RWPE1 (cell line): ENCODE data around the gene PTPRD.

Source experiments
- CTCF ChIA-PET: fragments of 350-600 bp; sonication (Branson Sonifier 250); formaldehyde crosslinking; extraction: SDS; loops from one replicate; lab custom pipeline; 2021; lab: Yijun Ruan, JAX
- POLR2A ChIA-PET: fragments of 400-600 bp; formaldehyde crosslinking; extraction: SDS; loops from one replicate; lab custom pipeline; 2020; ENCODE audit warnings: antibody characterized with exemption; ENCODE audit not compliant: low non-redundant PET; lab: Yijun Ruan, JAX
- DNase-seq: peaks from one replicate; pipeline ENCODE4 v3.0.0; 2012; ENCODE audit warnings: low spot score
- H3K27ac ChIP-seq: fragments of 450-650 bp; 2 replicates; pipeline ENCODE4 v1.5.1; 2017
- TF ChIP-seq, protein P1 (sequence below): fragments of 450-650 bp; conservative IDR thresholded peaks from 2 replicates; pipeline ENCODE4 v1.5.1; 2017; ENCODE audit warnings: low read depth, mild to moderate bottlenecking

Gene PTPRD

DNA sequence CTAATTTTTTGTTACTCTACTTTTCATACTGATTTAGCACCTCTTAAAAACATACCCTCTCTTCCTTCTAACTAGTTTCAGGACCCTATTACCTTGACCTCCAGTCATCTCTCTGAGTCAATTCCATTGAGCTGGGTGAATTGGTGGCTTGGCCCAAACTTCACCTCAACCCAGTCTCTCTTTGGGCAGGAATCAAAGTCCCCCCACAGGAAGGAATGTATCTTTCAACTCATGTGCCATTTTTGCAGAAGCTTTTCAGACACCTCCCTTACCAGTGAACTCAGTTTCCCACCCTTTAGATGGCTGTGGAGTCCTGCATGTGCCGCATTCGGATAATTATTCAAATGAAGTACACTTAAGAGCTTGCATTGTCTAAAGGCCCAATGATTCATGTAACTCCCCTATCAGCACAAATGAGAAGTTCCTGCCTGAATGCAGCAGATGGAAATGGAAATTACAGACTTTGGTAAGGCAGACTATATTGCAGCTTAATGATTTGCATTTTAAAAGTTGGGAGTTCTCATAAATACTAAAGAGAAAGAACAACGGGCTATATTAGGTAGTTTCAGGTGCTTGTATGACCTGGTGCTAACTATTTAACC, 693.5 kb downstream of the PTPRD start:
- ChIA-PET CTCF (no interaction called here), POLR2A (no interaction called here)
- no peak for DNase-seq
- TF ChIP-seq, protein P1, sequence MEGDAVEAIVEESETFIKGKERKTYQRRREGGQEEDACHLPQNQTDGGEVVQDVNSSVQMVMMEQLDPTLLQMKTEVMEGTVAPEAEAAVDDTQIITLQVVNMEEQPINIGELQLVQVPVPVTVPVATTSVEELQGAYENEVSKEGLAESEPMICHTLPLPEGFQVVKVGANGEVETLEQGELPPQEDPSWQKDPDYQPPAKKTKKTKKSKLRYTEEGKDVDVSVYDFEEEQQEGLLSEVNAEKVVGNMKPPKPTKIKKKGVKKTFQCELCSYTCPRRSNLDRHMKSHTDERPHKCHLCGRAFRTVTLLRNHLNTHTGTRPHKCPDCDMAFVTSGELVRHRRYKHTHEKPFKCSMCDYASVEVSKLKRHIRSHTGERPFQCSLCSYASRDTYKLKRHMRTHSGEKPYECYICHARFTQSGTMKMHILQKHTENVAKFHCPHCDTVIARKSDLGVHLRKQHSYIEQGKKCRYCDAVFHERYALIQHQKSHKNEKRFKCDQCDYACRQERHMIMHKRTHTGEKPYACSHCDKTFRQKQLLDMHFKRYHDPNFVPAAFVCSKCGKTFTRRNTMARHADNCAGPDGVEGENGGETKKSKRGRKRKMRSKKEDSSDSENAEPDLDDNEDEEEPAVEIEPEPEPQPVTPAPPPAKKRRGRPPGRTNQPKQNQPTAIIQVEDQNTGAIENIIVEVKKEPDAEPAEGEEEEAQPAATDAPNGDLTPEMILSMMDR: no peak
- H3K27ac ChIP-seq: no peak overlapping the region

DNA sequence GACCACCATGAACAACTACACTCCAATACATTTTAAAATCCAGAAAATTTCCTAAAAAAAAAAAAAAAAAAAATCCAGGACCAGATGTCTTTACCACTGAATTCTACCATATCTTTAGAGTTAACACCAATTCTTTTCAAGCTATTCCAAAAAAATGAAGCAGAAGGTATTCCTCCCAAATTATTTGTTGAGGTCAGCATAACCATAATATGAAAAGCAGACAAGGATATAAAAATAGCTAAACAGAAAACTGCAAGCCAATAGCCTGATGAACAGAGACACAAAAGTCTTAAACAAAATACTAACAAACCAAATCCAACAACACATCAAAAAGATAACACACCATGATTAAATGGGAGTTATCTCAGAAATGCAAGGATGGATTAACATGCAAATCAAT, 695.4 kb downstream of the PTPRD start:
- TF ChIP-seq, protein P1: no peak
- ChIA-PET CTCF (no interaction called here), POLR2A (no interaction called here)
- H3K27ac ChIP-seq: no peak overlapping the region
- DNase-seq: no peak

DNA sequence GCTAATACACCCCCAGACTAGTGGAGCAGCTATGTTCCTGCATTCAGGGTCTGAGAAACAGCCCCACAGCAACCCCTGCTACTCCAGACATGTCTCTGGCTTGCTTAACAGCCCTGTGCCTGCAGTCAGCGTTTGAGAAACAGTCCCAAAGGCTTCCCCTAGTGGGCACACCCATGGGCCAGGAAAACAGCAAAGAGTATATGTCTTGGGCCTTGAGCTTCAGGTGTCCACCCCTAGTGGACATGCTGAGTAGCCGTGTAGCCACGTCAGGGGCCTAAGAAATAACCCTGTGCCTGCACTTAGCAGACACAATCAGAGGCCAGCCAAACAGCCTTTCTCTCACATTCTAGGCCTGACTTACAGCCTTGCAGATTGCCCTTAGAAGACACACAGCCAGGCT, 698.6 kb downstream of the PTPRD start:
- TF ChIP-seq, protein P1: no peak
- POLR2A ChIA-PET: no interaction called here
- CTCF ChIA-PET: interaction anchor here (0.5 kb wide), 1 partner anchor 65 kb away, joined by 3 read pairs; no protein-coding TSS in a partner anchor
- H3K27ac ChIP-seq: no peak overlapping the region
- DNase-seq: no peak

DNA sequence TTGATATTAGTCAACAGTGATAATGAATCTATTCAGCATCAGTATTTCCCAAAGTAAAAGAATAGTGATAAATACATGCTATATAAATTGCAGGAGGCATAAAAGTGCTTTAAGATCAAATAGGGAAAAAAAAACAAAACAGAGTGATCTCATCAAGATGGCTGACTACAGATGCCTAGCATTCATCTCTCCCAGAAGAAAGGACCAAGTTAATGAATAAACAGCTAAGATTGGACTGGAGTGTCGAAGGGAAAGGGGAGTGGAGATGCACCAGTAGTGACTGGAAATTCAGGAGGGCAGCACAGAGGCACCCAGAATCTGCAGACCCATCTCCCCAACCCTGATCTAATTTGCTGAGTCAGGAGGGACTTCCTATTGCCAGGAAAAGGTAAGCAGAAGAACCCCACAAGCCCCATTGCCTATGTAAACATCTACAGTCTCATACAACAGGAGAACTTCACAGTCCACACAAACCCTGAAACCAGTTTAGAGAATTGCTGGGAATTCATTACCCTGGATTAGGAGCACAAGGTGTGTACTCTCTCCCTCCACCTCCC, 699.4 kb downstream of the PTPRD start:
- H3K27ac ChIP-seq: no peak overlapping the region
- ChIA-PET CTCF (no interaction called here), POLR2A (no interaction called here)
- DNase-seq: no peak
- TF ChIP-seq, protein P1: no peak

DNA sequence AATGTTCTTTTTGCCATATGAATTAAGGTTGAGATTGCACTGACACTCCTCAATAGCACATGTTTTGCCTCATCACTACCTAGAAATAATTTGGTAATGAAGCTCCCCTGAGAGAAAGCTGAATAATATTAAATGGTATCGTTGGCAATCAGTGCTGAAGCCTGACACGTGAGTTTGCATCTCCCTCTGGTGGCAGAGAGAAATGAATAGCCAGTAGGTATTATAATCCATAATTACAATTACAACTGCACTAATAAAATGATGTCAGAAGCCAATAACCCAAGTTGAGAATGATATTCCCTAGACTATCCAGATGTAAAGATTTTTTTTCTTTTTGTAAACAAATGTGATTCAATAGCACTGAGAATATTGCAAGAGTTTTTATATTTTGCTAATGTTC, 700.3 kb downstream of the PTPRD start:
- CTCF ChIA-PET: no interaction called here
- DNase-seq: peak; percentile 0
- POLR2A ChIA-PET: no interaction called here
- TF ChIP-seq, protein P1: 0 out of 2 replicates have a peak, but pooled peaks have one; percentile 16
- no peak overlapping the region for H3K27ac ChIP-seq

DNA sequence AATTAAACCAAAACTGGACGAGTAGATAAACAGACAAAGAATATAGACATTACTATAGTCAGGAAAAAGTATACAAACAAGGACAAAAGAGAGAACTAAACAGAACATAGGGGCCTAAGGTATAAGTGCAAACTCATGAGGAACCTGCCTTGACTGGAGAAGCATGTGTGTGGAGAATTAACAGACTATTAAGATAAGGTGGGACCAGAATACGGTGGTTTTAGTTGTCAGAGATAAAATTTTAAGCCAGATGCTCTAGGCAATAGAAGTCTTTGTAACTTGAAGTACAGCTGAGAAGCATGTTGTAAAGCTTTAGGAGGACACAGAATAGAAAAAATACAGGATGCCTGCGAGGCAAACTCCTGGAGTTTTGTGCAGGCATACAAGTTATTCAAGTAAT, 707.1 kb downstream of the PTPRD start:
- CTCF ChIA-PET: no interaction called here
- TF ChIP-seq, protein P1: no peak
- POLR2A ChIA-PET: no interaction called here
- no peak overlapping the region for H3K27ac ChIP-seq
- DNase-seq: no peak
